GM21723 (cell line): ENCODE data around the gene TTYH2.

Experiments
- ATAC-seq: cut with Tn5 transposase; IDR thresholded peaks from one replicate; pipeline ENCODE4 v1.9.1; 2021; ENCODE audit warnings: mild to moderate bottlenecking, moderate library complexity; ENCODE audit not compliant: unreplicated experiment

The TTYH2 gene

GRCh38 chr17:74231928-74232907 lies 18.8 kb downstream of the TTYH2 start:
- ATAC-seq, result no peak

- ATAC-seq, result no peak
Measured at GRCh38 chr17:74233937-74234336, 20.6 kb downstream of the TTYH2 start.

- ATAC-seq, result no peak
Measured at GRCh38 chr17:74234486-74234885, 21.1 kb downstream of the TTYH2 start.

GRCh38 chr17:74235040-74235581 lies 21.7 kb downstream of the TTYH2 start:
- no peak for ATAC-seq

GRCh38 chr17:74235911-74236371 lies 22.6 kb downstream of the TTYH2 start:
- no peak for ATAC-seq

GRCh38 chr17:74237321-74237720 lies 23.9 kb downstream of the TTYH2 start:
- no peak for ATAC-seq

GRCh38 chr17:74239172-74239571 lies 25.8 kb downstream of the TTYH2 start:
- no peak for ATAC-seq

- ATAC-seq, result no peak
Measured at GRCh38 chr17:74240618-74241205, 27.3 kb downstream of the TTYH2 start.

- no peak for ATAC-seq
Measured at GRCh38 chr17:74241431-74241830, 28.1 kb downstream of the TTYH2 start.

GRCh38 chr17:74241847-74242246 lies 28.5 kb downstream of the TTYH2 start:
- ATAC-seq, result no peak

GRCh38 chr17:74243013-74243755 lies 29.8 kb downstream of the TTYH2 start:
- no peak for ATAC-seq

- no peak for ATAC-seq
Measured at GRCh38 chr17:74244128-74244527, 30.8 kb downstream of the TTYH2 start.

- no peak for ATAC-seq
Measured at GRCh38 chr17:74244548-74244947, 31.2 kb downstream of the TTYH2 start.

GRCh38 chr17:74245145-74245831 lies 31.9 kb downstream of the TTYH2 start:
- no peak for ATAC-seq

GRCh38 chr17:74245871-74246270 lies 32.5 kb downstream of the TTYH2 start:
- ATAC-seq, result no peak

- no peak for ATAC-seq
Measured at GRCh38 chr17:74249590-74250270, 36.4 kb downstream of the TTYH2 start.

- no peak for ATAC-seq
Measured at GRCh38 chr17:74250324-74250995, 37.1 kb downstream of the TTYH2 start.

- ATAC-seq, result no peak
Measured at GRCh38 chr17:74251051-74251450, 37.7 kb downstream of the TTYH2 start.

GRCh38 chr17:74251569-74251968 lies 38.2 kb downstream of the TTYH2 start:
- ATAC-seq, result no peak
